M059J (cell line): ENCODE measurements around the gene HSPG2. TPM values are rescaled to one million over a fixed set of nuclear protein-coding genes. Genes with fewer than 3 reads are reported as not detected.

ENCODE experiments used
- DNase-seq: peaks from one replicate; pipeline ENCODE4 v3.0.0-alpha.2; 2012; ENCODE audit warnings: low read depth
- total RNA-seq: library from RNA; depleted of rRNA; stranded (reverse); fragments of >200 nt; shearing (Covaris generic); gene quantifications from 2 replicates; pipeline ENCODE4 v1.2.3, GENCODE V29; 2014

The HSPG2 gene
- total RNA-seq, 1 experiment from 2014 or later, result 60.5 TPM

DNA sequence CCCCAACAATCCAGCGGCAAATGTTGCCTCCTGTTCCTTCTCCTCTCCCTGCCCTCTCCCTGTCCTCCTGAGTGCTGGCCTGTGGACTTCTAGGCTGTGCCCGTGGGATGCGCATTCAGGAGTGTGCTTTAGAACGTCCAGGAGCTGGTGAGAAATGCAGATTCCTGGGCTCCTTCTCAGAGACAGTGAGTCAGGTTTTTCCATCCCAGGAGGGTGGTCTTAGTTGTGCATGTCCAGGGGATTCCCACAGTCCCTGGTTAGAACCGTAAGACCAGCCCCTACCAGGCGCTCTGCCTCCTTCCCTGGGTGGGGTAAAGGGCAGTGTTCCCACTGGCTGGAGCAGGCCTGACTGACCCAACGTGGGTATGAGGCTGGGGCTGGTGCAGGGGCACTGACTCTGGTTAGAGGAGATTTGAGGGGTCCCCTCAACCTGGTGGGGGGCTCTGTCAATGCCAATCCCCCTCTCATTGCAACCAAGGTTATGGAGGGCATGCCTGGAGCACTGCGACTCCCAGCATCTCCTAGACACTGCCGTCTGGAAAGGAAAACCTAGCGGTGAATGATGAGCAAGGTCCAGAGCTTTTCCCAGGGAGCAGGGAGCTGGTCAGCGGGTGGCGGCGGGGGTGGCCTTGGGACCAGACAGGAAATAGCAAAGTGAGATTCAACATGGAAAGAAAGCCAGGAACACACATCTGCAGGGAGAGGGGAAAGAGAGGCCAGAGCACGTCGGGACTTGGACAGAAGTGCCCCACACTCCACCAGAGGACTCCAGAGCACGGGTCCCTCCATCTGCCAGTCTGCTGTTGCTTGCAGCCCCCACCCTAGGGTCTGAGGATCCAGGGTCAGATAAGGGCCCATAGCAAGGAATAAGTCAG lies 38.5 kb downstream of the HSPG2 start:
- DNase-seq, result no peak

- DNase-seq, result no peak
Measured at GRCh38 chr1:21897844-21898243, 39.3 kb downstream of the HSPG2 start.

- peak; percentile 18 for DNase-seq
Measured at GRCh38 chr1:21896652-21897532, 40.2 kb downstream of the HSPG2 start.

DNA sequence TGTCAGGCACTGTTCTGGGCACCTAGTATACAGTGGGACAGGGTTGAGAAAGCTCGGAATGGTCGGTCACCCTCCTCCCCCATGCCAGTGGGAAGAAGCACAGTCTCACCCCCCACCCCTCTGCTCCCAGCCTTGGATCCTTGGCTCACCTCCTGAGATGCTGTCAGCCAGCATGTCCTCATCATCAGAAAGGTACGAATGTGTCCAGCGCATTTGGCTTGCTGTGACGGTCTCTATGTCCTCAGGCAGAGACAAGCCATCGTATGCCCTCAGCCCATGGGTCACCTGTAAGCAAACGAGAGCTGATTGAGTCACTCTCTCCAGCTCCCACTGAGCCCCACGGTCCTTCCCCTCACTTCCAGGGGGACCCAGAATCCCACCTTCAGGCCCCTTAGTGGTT lies 41.1 kb downstream of the HSPG2 start:
- no peak for DNase-seq

DNA sequence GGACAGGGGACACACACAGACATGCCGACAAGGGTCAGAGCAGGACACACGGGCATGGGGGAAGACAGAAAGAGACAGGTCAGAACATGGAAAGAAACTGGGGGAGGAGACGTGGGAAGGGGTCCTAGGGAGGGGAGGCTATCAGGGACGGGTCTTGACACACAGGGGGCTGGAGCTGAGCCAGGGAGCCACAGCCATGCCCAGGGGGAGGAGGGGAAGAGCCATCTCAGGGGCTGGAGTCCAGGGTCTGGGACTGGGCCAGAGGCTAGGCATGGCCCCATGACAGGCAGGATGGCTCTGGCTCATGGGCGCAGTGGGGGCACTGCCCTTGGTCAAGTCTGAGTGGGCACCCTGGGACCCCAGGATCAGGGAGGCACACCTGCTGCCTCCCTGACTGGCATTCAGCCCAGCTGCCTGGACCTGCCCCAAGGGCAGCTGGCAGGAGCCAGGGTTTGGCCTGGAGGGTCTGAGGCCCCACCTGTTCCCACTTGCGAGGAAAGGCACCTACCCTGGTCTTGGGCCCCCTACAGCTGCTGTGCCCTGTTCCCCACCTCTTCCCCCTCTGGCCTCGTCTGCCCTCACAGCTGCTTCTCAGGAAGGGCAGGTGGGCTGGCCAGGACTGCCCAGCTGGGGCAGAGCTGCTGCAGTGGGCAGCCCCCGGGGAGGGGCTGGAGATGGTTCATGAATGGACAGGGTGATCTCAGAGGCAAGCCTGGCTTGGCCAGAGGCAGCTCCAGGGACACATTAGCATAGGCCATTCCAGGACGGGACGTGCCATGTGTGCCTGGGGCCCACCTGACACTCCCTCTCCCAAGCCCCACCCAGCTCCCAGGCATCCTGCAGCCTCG lies 42.9 kb downstream of the HSPG2 start:
- no peak for DNase-seq

- no peak for DNase-seq
Measured at GRCh38 chr1:21893046-21893805, 43.9 kb downstream of the HSPG2 start.

DNA sequence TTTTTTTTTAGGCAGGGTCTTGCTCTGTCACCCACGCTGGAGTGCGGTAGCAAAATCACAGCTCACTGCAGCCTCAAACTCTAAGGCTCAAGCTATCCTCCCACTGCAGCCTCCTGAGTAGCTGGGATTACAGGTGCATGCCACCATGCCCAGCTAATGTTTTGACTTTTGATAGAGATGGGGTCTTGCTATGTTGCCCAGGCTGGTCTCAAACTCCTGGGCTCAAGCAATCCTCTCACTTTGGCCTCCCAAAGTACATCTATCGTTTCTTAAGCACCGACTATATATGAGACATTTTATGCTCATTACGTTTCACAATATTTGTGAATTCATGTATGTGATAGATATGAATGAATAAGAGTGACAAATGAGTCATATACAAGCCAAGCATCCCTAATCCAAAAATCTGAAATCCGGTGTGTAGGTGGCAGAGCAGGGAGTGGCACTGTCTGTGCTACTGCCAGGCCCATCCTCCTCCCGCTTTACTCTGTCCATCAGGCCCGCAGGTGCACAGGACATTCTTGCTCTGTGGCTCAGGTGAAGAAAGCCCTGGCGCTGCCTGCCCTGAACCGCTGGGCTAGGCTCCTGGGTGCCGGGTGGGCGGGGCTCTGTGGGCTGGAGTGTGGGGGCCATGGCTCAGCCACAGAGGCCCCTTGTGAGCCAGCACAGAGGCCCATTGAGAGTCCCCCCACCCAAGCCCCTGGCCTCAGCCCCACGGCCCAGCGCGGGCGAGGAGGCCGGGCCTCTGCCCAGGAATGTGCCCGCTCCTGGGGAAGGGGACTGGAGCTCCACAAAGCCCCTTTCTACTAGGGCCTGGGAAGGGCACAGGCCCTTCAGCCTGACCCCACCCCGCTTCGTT lies 45.3 kb downstream of the HSPG2 start:
- no peak for DNase-seq

DNA sequence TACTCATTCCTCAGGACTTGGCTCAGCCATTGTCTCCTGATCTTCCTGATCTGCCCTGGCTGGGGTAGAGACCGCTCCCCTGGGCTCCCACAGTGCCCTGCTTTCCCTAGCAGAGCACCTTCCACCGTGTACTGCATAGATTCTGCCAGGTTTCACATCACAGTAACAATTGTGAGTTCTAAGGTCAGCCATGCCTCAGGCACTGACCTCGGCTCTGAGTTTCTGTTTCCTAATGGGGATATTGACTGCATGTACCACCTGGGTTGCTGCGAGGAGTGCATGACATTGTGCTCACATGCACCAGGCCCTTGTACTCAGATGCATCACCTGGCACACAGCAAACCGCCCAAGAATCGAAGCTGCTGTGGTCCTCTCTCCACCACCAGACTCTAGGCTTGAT lies 46.0 kb downstream of the HSPG2 start:
- DNase-seq, result no peak

- no peak for DNase-seq
Measured at GRCh38 chr1:21888500-21888899, 48.6 kb downstream of the HSPG2 start.

GRCh38 chr1:21887796-21888195 lies 49.3 kb downstream of the HSPG2 start:
- DNase-seq, result no peak

DNA sequence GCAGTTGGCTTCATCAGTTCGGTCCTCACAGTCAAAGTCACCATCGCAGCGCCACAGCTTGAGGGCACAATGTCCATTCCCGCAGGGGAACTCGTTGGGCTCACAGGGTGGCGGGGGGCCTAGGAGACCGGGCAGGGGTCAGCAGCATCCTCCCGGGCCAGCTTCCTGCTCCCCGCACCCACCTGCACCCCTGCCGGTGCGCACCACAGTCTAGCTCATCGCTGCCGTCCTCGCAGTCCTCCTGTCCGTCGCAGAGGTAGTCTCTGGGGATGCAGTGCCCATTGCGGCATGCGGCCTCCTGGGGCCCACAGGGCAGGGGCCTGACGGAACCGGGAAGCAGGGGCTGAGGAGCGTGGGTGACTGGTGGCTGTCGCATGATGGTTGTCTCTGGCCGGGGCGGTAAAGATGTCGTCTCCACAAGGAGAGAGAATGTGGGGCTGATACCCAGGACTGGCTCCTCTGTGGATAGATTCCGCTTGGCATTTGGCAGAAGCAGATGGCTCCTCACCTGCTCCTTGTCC lies 49.8 kb downstream of the HSPG2 start:
- no peak for DNase-seq

DNA sequence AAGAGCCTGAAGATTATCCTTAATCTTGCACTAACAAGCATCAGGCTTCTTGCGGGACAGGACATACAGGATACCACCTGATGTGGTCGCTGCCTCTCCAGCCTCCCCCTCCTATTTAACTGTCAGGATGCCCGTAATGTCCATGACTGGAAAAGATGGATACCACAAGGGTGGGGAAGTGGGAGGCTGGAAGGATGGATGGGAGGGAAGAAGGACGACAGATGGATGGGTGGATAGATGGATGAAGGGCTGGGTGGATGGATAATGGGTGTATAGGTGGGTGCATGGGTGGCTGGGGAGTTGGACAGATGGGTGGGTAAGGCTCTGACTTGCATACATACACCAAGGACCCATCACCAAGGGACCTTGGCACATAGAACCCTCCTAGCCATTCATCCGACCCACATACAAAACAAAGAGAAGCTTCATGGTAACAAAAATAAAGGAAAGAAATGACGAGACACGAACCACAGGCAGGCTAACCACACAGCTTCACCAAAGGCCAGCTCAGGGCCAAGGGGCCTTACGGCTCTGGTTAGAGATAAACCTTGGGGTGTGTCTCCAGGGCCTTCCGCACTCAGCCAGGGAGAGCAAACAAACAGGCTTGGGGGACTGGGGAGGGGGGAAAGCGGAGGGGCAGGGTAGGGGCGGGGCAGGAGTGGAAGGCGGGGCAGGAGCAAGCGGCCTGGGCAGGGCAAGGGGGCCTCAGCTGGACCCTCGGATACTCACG lies 50.5 kb downstream of the HSPG2 start:
- no peak for DNase-seq

- no peak for DNase-seq
Measured at GRCh38 chr1:21885236-21886037, 51.7 kb downstream of the HSPG2 start.

- DNase-seq, result no peak
Measured at GRCh38 chr1:21884456-21885235, 52.5 kb downstream of the HSPG2 start.

DNA sequence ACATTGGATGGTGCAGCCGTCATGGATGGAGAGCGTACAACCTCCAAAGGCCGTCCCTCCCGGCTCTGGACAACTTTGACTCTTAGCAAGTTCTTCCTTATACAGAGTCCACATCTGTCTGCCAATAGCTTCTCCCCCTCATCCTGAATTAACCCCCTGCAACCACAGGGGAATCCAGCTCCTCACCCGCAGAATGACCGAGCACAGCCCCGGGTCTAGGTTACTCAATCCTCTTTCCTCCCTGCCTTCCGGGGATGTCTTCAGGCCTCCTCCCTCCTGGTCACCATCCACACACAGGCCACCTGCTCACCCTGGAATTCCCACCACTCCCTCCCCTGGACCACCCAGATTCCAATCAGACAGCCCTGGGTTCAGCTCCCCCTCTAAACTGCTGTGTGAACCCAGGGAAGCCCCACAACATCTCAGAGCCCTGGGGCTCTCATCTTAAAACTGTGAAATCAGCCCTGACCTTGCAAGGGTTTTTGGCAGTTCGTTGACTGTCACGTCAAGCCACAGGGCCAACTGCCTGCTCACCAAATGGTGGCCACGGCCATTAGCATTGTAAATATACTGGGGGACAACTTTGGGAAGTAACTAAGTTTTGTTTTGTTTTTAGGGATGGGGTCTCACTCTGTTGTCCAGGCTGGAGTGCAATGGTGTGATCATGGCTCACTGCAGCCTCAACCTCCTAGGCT lies 54.2 kb downstream of the HSPG2 start:
- DNase-seq, result no peak

GRCh38 chr1:21881250-21881649 lies 55.9 kb downstream of the HSPG2 start:
- no peak for DNase-seq

- DNase-seq, result no peak
Measured at GRCh38 chr1:21880619-21880970, 56.5 kb downstream of the HSPG2 start.
